ENCODE data around the gene DIDO1. TPM values are rescaled to one million over a fixed set of nuclear protein-coding genes. Genes with fewer than 3 reads are reported as not detected.
"Not testable (repeated sequence)": the region's sequence is repeated elsewhere in the genome, so short reads cannot be mapped to it uniquely, and the experiment has no call there.

DIDO1 gene
- total RNA-seq, 1 donor from 2014 or later = 38.9 TPM

- intact Hi-C loops (cut with DNase I) = no loop called here
- DNase-seq (ENCODE audit: low spot score) = no peak
Measured at GRCh38 chr20:62963614-62964397, 37.5 kb upstream of the DIDO1 start.

GRCh38 chr20:62962891-62963613, 36.7 kb upstream of the DIDO1 start:
- no peak for DNase-seq (ENCODE audit: low spot score)

GRCh38 chr20:62962221-62962879, 36.0 kb upstream of the DIDO1 start:
- intact Hi-C loops (cut with DNase I) = no loop called here
- DNase-seq (ENCODE audit: low spot score) = no peak

More at GRCh38 chr20:62962891-62963613, 36.7 kb upstream of the DIDO1 start:
- intact Hi-C loops (cut with DNase I) = no loop called here

- DNase-seq (ENCODE audit: low spot score) = no peak
- intact Hi-C loops (cut with DNase I) = no loop called here
Measured at GRCh38 chr20:62961799-62962198, 35.5 kb upstream of the DIDO1 start.

GRCh38 chr20:62961310-62961783, 35.0 kb upstream of the DIDO1 start:
- DNase-seq (ENCODE audit: low spot score) = no peak
- intact Hi-C loops (cut with DNase I) = no loop called here

GRCh38 chr20:62960446-62961309, 34.4 kb upstream of the DIDO1 start:
- DNase-seq (ENCODE audit: low spot score); intact Hi-C loops (cut with DNase I): not testable (repeated sequence)

GRCh38 chr20:62959998-62960436, 33.7 kb upstream of the DIDO1 start:
- no peak for DNase-seq (ENCODE audit: low spot score)
- intact Hi-C loops (cut with DNase I) = no loop called here

GRCh38 chr20:62959101-62959971, 33.0 kb upstream of the DIDO1 start:
- DNase-seq (ENCODE audit: low spot score) = no peak
- intact Hi-C loops (cut with DNase I) = no loop called here

GRCh38 chr20:62958388-62959100, 32.2 kb upstream of the DIDO1 start:
- DNase-seq (ENCODE audit: low spot score) = no peak
- intact Hi-C loops (cut with DNase I) = no loop called here

- intact Hi-C loops (cut with DNase I) = no loop called here
- no peak for DNase-seq (ENCODE audit: low spot score)
Measured at GRCh38 chr20:62957136-62958117, 31.1 kb upstream of the DIDO1 start.

- no peak for DNase-seq (ENCODE audit: low spot score)
- intact Hi-C loops (cut with DNase I) = no loop called here
Measured at GRCh38 chr20:62956387-62957135, 30.3 kb upstream of the DIDO1 start.

GRCh38 chr20:62955519-62956386, 29.4 kb upstream of the DIDO1 start:
- DNase-seq (ENCODE audit: low spot score) = no peak
- intact Hi-C loops (cut with DNase I) = no loop called here

GRCh38 chr20:62953839-62954703, 27.8 kb upstream of the DIDO1 start:
- intact Hi-C loops (cut with DNase I) = no loop called here
- peak; percentile 83 for DNase-seq (ENCODE audit: low spot score)

Measured in cardiac septum (tissue), 1 donor.